Left lung (tissue), 10 donors: ENCODE results near the gene CALHM2. TPM values are rescaled to one million over a fixed set of nuclear protein-coding genes. Genes with fewer than 3 reads are reported as not detected.
A peak's percentile ranks its signal among the peaks of the same experiment; 100 is the strongest.

Experiments
- ATAC-seq: fragments of 200-7000 bp; cut with Tn5 transposase; one replicate; pipeline ENCODE4 v1.9.1; 2020; ENCODE audit warnings: moderate library complexity
- DNase-seq, 4 donors: peaks; one replicate each; pipeline ENCODE4 v3.0.0-alpha.2; 2013 to 2020
- H3K27ac ChIP-seq, 2 donors: fragments of 200-600 bp; sonication (generic) in 1 of 2; one replicate each; pipeline versions ENCODE4 v1.5.0 to v1.8.0; 2020 to 2021
- H3K27me3 ChIP-seq, 2 donors: fragments of 200-600 bp; sonication (generic) in 1 of 2; one replicate each; pipeline versions ENCODE4 v1.5.0 to v1.8.0; 2020 to 2021
- H3K36me3 ChIP-seq, 2 donors: fragments of 200-600 bp; sonication (generic) in 1 of 2; one replicate each; pipeline versions ENCODE4 v1.5.0 to v1.8.0; 2020 to 2021
- H3K4me1 ChIP-seq, 2 donors: fragments of 200-600 bp; one replicate each; pipeline ENCODE4 v1.8.0; 2021
- H3K4me3 ChIP-seq, 2 donors: fragments of 200-600 bp; sonication (generic) in 1 of 2; one replicate each; pipeline versions ENCODE4 v1.5.0 to v1.8.0; 2020 to 2021; ENCODE audit warnings: mild to moderate bottlenecking in 1 of 2
- H3K9me3 ChIP-seq, 2 donors: fragments of 200-600 bp; sonication (generic) in 1 of 2; one replicate each; pipeline versions ENCODE4 v1.5.0 to v1.8.0; 2020 to 2021
- CTCF ChIP-seq, 2 donors: fragments of 200-600 bp; sonication (generic) in 1 of 2; IDR thresholded peaks; one replicate each; pipeline versions ENCODE4 v1.5.0 to v1.8.0; 2021; ENCODE audit warnings: antibody characterized with exemption in 2 of 2
- intact Hi-C, 2 donors: fragments of 100-400 bp; cut with DNase I; formaldehyde crosslinking; loops; one replicate each; pipeline versions ENCODE4 v1.11.2 to v1.14.2; 2022
- polyA plus RNA-seq, 6 donors: library from polyadenylated mRNA; unstranded; fragments of 120-200 nt; gene quantifications; one replicate each; pipeline ENCODE4 v1.2.1, GENCODE V29; 2013; ENCODE audit not compliant: insufficient read length in 6 of 6
- total RNA-seq, 2 donors: library from RNA; stranded (reverse); fragmentation: NEBNext Ultra II Directional; extraction: Animal tissue kit (Norgen Biotek cat#: 25700); gene quantifications; one replicate each; pipeline ENCODE4 v1.2.1, GENCODE V29; 2021
- donor health status: DM: no; HTN: yes; CAD: no.
- donor health status: DM: no; HTN: no; CAD: no.

The CALHM2 gene
- total and polyA plus RNA-seq, 8 donors, result 11.1 to 60.2 (median 17.9) TPM

GRCh38 chr10:103459615-103460014, 7.4 kb upstream of the CALHM2 start:
- Histone ChIP-seq H3K9me3 (no peaks in the 10 kb centered on the region), H3K4me3 (no peak overlapping the region), H3K27ac (no peak overlapping the region), H3K27me3 (no peaks in the 10 kb centered on the region), H3K4me1 (no peaks in the 10 kb centered on the region), H3K36me3 (no peaks in the 10 kb centered on the region)
- no peak for TF ChIP-seq CTCF (IDR thresholded peaks at IDR 0.05)
- intact Hi-C loops, result no loop called here
- DNase-seq (peak in 1 of 4 donors; percentile 49), ATAC-seq (no peak)

GRCh38 chr10:103458720-103459119, 6.5 kb upstream of the CALHM2 start, which contains the start of gene CALHM1:
CALHM1 (minus strand) TSS chr10:103458900; CDS start chr10:103458751, 149 bp downstream.
- no peaks in the 10 kb centered on the region for H3K9me3 ChIP-seq
- H3K27ac ChIP-seq, result no peak within 1 kb of the TSS
- no peak for ATAC-seq
- H3K27me3 ChIP-seq, result no peaks in the 10 kb centered on the region
- H3K4me3 ChIP-seq, result no peak within 1 kb of the TSS
- DNase-seq, result peak in 1 of 4 donors; percentile 57
- H3K36me3 ChIP-seq, result no peaks in the 10 kb centered on the region
- no peaks in the 10 kb centered on the region for H3K4me1 ChIP-seq
- TF ChIP-seq CTCF (IDR thresholded peaks at IDR 0.05), result no peak
- intact Hi-C loops, result no loop called here

GRCh38 chr10:103457896-103458583, 5.9 kb upstream of the CALHM2 start:
- Histone ChIP-seq H3K36me3 (no peaks in the 10 kb centered on the region), H3K27ac (no peak overlapping the region), H3K27me3 (no peaks in the 10 kb centered on the region), H3K9me3 (no peaks in the 10 kb centered on the region), H3K4me1 (peaks cover 0 to 1% of the 10 kb centered on the region in 2 donors), H3K4me3 (no peak overlapping the region)
- intact Hi-C loops, result no loop called here
- DNase-seq, result peak in 1 of 4 donors; percentile 72
- no peak for TF ChIP-seq CTCF (IDR thresholded peaks at IDR 0.05)
- ATAC-seq, result no peak

- H3K27me3 ChIP-seq, result peaks cover 0 to 7% of the 10 kb centered on the region in 2 donors
- ATAC-seq, result no peak
- intact Hi-C loops, result no loop called here
- peak in 1 of 4 donors; percentile 64 for DNase-seq
- H3K9me3 ChIP-seq, result no peaks in the 10 kb centered on the region
- TF ChIP-seq CTCF (IDR thresholded peaks at IDR 0.05), result no peak
- no peak overlapping the region for H3K27ac ChIP-seq
- H3K4me1 ChIP-seq, result peaks cover 5 to 9% of the 10 kb centered on the region in 2 donors
- H3K36me3 ChIP-seq, result no peaks in the 10 kb centered on the region
- no peak overlapping the region for H3K4me3 ChIP-seq
Measured at GRCh38 chr10:103457176-103457712, 5.1 kb upstream of the CALHM2 start.

GRCh38 chr10:103456074-103456660, 4.0 kb upstream of the CALHM2 start:
- ATAC-seq (no peak), DNase-seq (peak in 1 of 4 donors; percentile 39)
- Histone ChIP-seq H3K27ac (no peak overlapping the region), H3K9me3 (no peaks in the 10 kb centered on the region), H3K27me3 (peaks cover 0 to 15% of the 10 kb centered on the region in 2 donors), H3K4me3 (no peak overlapping the region), H3K36me3 (no peaks in the 10 kb centered on the region), H3K4me1 (peaks cover 5 to 16% of the 10 kb centered on the region in 2 donors)
- intact Hi-C loops, result no loop called here
- no peak for TF ChIP-seq CTCF (IDR thresholded peaks at IDR 0.05)
